GM18517 (cell line): ENCODE measurements around the gene DDHD1.
"Not testable (repeated sequence)": the region's sequence is repeated elsewhere in the genome, so short reads cannot be mapped to it uniquely, and the experiment has no call there.

Source experiments
- ATAC-seq: cut with Tn5 transposase; IDR thresholded peaks from one replicate; pipeline ENCODE4 v1.9.1; 2021; ENCODE audit warnings: mild to moderate bottlenecking, moderate library complexity; ENCODE audit not compliant: unreplicated experiment

Gene DDHD1

DNA sequence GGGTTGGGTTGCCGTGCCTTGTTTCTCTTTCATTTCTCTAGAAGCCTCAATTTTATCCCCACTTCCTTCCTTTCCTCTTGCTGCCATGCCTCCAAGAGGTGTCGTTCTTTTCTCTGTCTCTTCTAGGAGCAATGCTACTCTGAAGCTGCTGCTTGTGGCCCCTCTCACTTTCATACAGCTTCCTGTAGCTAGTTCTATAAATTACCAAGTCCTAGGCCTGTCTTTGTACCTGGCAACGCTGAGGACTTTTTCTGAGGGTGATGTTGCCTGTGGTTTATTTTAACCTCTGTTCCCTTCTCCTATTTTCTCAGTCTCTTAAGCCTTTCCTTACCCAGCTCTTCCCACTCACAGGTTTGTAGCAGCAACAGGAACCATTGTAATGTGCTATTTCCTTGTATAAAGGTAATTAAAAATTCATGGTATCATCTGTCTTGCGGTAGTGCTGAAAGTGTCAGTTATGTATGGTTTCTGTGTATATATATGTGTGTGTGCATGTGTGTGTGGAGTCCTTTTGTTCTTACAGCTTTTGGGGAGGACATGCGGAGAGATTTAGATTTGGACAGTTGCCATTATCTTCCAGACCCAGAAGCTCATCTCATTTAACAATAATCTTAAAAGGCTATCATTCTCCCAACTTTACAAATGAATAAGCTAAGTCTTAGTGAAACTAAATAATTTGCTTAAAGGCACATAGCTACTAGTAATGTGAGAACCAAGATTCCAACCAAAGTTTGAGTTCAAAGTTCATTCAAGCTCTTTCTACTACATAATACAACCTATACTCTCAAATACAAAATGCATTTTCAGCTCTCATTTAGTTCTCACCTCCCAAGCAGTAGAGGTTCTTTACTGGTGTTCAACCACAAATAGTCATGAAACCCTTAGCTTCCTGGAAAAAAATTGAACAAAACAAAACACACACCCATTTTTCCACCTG, 43.8 kb downstream of the DDHD1 start:
- ATAC-seq, result peak; percentile 78

DNA sequence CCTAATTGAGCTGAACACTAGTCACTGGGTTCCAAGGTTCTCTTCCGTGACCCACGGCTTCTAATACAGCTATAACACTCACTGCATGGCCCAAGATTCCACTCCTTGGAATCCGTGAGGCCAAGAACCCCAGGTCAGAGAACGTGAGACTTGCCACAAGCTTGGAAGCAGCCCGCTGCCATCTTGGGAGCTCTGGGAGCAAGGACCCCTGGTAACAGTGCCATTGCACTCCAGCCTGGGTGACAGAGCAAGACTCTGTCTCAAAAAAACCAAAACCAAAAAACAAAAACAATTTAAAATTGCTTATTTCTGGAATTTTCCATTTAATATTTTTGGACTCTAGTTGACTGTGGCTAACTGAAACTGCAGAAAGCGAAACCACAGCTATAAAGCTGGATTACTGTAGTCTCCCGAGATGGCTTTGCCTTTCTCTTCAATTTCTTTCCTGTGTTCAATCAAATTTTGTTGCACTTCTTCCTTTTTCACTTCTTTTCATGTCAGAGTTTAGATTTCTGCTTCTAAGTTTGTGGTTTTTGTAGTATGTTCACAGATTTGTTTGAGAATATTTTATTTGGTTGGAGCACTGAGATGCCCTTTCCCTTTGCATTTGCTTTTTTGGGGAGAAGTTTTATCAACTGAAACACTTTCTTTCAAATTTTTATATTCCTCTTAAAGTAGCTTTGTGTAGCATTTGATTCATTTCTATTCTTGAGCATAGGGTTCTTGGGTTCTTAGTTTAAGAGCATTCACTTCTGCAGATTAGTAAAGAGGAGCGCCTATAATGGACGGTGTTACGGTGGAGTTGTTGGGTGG, 44.6 kb downstream of the DDHD1 start:
- ATAC-seq, result no peak

DNA sequence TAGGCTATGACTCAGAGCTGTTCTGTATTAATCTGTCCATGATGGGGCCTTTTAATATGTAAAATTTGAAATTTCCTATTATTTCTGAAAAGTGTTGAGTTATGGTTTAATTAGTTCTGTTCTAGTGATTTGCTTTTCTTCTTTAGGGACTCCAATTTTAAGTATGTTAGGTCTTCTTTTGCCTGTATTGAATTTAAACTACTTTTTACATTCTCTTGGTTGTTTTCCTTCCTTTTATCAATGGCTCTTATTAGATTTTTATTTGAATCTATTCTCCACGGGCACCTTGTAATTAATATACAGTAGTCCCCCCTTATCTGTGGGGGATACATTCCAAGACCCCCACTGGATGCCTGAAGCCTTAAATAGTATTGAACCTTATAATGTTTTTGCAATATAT, 46.4 kb downstream of the DDHD1 start:
- no peak for ATAC-seq

DNA sequence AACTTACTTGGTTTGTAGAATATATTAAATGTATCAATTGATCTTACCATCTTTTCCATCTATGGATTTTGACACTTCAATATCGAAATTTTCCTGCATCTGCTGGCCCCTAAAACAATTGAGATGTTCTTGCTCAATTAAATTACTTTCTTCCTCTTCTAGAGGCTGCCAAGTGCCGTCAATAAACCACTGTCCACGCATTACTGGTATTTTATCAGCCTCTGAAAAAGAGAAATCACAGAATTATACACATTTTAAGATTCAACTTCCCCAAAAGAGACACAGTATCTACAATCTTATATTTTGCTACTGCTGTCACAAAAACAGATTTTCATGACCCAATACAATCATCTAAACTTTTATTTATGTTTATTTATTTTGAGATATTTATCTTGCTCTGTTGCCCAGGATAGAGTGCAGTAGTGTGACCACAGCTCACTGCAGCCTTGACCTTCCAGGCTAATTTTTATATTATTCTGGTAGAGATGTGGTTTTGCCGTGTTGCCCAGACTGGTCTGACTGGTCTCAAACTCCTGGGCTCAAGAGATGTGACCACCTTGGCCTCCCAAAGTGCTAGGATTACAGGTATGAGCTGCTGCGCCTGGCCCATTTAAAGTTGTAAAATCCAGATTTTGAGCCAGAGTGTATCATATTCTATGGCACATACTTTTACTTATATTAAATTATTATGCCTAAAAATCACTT, 49.3 kb downstream of the DDHD1 start:
- ATAC-seq, result no peak

DNA sequence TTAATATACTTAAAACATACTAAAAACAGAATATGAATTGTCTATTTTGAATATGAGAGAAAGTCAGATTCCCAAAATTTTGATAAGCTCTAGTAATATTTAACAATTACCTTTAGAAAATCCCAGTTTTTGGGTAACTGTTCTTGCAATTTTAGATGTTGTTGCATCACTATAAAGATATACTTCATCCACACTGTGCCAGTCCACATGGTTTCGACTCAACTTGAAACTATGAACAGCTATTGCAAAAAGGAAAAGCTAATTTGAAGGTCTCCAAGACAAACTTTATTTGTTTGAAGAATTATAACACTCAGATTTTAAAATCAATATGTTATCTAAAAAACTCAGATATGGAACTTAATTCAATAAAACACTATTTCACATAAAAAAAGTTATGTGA, 59.9 kb downstream of the DDHD1 start:
- no peak for ATAC-seq

DNA sequence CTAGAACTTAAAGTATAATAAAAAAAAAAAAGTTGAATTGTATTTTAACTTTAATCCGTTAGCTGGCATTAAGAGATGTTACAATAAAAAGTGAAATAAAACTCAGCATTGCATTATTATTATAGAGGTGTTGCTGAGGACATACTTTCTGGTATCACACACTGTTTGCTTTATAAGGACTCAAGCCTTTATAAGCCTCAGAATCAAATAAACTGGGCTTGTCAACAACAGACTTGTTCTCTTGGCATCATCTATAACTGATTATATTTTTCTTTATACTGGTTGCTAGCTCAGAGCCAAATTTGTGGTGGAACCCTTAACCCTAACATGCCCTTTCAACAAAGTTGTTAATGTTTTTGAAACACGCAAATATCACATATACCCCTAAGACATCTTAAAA, 62.3 kb downstream of the DDHD1 start:
- ATAC-seq, result no peak

DNA sequence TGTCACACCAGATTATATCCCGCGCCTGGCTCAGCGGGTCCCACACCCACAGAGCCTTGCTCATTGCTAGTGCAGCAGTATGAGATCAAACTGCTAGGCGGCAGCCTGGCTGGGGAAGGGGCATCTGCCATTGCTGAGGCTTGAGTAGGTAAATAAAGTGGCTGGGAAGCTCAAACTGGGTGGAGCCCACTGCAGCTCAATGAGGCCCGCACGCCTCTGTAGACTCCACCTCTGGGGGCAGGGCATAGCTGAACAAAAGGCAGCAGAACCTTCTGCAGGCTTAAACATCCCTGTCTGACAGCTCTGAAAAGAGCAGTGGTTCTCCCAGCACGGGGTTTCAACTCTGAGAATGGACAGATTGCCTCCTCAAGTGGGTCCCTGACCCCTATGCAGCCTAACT, 68.2 kb downstream of the DDHD1 start:
- not testable (repeated sequence) for ATAC-seq

DNA sequence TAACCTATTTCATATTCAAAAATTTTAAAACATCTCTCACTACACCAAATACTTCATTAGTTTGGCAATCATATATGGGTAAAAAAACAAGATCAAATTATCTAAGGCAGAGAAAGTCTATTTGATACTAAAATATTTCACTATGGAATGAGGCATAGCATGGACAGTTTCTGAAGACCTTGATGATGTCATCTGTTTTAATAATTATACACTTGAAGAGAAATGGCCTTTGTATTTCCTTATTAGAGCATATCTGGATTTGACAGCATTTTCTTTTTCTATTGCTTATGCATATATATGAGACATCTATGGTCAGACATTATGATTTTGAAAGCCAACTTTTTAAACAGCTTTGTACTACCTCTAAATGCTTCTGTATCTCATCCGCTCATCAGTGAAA, 88.6 kb downstream of the DDHD1 start:
- no peak for ATAC-seq

DNA sequence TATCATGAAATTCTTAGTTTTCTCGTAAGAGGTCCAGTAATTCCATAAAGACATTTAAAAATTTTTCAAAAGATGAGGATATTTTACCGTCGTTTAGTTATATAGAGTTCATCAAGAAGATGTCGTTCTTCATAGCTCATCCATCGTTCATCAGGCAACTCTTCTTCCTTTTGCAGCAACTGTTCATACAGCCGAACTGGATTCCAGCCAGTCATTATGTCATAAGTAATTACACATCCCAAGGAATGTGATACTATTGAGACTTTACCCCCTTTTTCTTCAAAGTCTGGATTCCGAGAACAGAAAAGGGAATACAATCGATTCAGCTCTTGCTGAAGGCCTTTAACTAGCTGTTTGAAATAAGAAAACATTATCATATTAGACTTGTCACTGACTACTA, 90.3 kb downstream of the DDHD1 start:
- no peak for ATAC-seq

DNA sequence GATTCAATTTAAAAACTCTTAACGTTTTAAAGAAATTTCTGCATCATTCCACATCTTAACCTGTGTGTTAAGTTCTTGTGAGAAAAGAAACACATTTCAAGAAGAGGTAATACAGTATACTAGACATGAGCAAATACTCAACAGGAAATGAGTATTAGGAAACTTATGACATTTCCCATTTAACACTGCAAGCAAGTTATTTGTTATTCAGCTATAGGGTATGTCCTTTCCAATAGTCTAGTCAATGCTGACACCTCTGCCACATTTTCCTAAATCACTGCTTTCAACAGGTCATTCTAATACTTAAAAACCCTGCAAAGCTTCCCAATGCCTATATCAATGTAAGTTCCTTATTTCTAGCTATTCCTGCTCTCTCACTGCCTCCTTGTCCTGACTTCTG, 93.1 kb downstream of the DDHD1 start:
- no peak for ATAC-seq

DNA sequence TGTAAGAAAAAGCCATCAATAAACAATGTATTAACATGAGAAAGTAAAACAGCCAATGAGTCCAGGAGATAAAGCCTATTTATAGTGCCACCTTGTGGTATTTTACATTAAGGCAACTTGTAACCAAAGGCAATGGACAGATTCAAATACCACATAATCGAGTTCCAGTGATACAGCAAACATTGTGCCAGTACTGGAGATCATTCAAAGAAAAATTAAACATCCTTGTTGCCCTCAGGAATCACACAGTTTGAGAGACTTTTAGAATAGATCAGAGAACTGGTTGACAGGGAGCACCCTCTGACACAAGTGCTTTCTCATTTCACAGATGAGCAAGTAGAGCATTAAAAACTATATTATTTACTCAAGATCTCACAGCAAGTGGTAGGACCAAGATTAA, 98.1 kb downstream of the DDHD1 start:
- ATAC-seq, result peak; percentile 64

DNA sequence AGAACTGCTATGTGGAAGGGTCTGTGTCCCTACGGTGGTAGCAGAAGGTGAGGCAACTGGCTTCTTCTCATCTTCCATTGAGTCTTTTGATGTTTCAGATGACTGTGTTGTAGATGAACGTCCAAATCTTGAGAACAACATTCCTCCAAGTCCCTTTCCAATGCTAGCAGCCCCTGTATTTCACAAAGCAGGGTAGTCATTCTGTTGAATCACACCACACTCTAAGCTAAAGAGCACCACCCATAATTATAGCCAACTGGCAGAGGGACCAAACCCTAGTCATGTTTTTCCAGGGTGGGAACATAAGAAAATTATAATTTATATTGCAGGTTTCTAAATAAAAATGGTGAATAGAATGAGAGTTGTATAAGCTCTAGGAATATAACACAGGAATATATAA, 98.7 kb downstream of the DDHD1 start:
- ATAC-seq, result no peak

DNA sequence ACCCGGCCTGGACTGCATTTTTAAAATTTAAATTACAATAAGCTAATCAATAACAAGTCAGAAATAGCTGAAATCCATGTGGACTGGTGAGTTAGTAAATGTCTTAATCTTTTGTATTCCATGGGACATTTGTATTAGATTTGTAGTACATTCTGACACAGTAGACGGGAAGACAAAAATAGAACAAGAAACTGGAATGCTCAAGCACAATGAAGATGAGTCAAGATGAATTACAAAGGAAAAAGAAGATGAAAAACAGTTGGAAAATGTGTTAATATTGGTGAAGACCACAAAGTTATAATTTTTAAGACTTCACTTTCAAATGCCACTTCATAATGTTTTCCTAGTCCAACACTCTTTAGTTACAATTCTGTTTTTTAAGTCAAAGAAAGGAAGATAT, 104.5 kb downstream of the DDHD1 start:
- no peak for ATAC-seq

DNA sequence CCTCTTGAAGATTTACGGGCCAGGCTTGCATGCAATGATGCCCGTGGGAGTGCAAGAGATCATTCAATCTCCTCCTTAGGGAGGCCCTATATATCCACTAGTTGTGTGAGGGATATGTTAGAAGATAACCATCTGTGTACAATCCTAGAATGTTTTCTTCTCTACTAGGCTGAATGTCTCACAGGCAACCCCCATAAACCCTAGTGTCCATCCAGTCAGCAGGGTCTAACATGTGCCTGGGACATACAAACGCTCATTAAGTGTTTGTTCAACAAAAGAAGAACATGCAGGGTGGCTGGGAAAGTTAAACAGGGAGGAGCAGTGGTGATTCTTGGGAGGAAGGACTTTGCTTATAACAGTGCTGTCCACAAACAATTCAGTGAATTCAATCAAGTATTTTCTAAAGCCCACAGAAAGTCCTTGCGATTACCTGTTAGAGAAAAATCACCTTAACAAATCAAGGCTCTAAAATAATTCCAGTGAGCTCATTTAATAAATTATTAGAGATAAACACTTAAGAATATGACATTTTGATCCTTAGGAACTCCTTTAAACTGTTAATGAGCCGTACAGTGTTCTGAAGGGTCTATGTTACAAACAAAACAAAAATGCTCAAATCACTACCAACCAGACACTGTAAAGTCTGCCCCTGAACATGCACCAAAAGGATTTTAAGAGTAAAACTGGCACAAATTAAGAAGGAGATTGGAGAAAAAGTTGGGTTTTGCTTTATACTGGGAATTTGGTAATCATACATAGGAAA, 105.6 kb downstream of the DDHD1 start:
- no peak for ATAC-seq

DNA sequence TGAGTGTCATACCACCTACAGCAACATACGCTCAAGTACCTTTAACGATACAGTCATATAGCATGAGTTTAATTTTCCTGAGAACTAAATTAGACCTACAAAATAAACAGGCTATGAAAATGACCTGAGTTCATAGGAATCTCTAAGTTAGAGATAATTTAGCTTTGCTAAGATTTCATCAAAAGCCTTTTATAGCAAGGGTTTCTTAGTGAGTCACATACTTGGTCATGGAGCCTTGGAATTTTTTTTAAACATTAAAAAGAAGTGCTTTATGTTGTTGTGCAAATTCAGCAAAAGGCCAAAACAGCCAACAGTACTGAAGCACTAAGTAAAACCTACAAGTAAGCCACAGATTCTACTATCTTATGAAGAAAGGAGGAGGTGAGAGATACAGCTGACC, 108.6 kb downstream of the DDHD1 start:
- no peak for ATAC-seq

DNA sequence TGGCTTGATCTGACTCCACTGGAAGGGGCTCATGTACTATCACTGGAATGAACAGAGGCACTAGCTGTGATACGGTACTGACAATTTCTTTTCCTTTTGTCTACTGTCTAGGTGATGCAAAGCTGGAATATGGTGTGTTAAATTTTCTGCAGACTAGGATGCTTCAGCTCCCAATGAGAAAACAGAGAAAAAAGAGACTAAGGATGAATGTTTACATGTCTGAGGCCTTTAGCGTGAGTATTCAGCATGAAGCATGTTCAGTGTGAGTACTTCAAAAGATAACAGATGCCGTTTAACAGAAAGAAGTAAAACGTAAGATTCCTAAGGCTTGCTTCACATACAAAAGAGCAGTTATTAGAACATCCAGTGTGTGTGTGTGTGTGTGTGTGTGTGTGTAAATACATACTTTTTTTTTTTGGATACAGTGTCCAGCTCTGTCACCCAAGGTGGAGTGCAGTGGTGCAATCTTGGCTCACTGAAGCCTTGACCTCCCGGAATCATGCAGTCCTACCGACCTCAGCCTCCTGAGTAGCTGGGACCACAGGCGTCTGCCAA, 110.0 kb downstream of the DDHD1 start:
- ATAC-seq, result no peak

DNA sequence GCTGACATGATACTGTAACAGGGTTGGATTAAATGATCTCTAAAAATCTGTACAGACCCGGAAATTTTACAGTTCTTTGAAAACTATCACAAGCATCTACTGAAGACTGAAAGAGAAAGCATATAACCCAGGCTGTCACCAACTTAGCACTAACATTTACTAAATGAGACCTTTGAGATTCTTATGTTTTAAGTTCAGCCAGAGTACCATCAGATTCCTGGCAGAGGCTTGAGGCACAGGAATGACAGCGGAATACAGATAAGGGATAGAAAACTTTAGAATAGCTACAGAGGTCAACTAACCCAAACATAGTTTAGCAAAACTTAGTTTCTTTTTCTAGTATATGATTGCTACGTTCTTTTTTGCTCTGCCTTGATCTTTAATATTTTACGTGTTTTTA, 110.6 kb downstream of the DDHD1 start:
- ATAC-seq, result no peak

DNA sequence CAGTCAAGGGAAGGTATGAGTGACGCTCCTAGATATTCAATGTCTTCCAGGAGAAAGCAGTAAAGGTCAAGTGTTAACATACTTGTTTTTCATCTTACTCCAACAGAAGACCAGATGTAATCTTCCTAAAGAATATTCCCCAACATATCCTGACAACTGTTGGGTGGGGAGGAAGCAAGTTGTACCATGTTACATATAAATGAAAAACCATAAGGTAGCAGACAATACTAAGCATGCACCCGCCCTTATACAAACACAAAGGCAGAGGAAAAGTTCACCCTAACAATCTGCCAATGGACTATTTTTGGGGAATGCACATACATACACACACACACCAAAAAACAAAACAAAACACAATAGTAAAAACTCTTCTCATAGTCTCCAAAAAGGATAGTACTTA, 112.1 kb downstream of the DDHD1 start:
- ATAC-seq, result no peak

DNA sequence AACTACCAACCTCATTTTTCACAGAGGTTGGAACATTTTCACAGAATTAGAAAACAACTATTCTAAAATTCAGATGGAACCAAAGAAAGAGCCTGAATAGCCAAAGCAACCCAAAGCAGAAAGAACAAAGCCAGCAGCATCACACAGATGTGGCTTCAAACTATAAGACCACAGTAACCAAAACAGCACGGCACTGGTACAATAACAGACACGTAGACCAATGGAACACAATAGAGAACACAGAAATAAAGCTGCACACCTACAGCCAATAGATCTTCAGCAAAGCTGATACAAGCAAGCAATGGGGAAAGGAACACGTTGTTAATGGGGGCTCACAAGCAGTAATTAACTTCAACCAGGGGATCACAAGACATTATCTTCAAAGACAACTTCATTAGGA, 114.5 kb downstream of the DDHD1 start:
- no peak for ATAC-seq

DNA sequence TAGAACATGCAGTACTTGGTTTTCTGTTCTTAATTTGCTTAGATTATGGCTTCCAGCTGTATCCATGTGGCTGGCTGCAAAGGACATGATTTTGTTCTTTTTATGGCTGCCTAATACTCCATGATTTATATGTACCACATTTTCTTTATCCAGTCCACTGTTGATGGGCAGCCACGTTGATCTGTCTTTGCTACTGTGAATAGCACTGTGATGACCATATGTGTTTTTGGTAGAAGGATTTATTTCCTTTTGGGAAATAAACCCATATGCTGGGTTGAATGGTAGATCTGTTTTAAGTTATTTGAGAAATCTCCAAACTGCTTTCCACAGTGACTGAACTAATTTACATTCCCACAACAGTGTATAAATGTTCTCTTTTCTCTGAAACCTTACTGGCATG, 116.1 kb downstream of the DDHD1 start:
- ATAC-seq, result no peak
